Prostate gland (tissue), 2 donors: ENCODE measurements around the gene LASP1. TPM values are rescaled to one million over a fixed set of nuclear protein-coding genes. Genes with fewer than 3 reads are reported as not detected.

ENCODE experiments used
- DNase-seq: peaks from one replicate; pipeline ENCODE4 v3.0.0-alpha.2; 2019; ENCODE audit warnings: low spot score
- H3K27ac ChIP-seq, 2 donors: fragments of 200-600 bp; sonication (generic); 2 replicates each; pipeline ENCODE4 v1.5.1; 2017 to 2019
- H3K27me3 ChIP-seq: fragments of 200-600 bp; sonication (generic); replicated peaks from 2 replicates; pipeline ENCODE4 v1.5.1; 2019; ENCODE audit not compliant: insufficient read depth
- H3K36me3 ChIP-seq, 2 donors: fragments of 200-600 bp; sonication (generic); 1 replicate in 1 of 2; 2 replicates in 1 of 2; pipeline versions ENCODE4 v1.5.1 to v1.8.1; 2017 to 2019
- H3K4me1 ChIP-seq: fragments of 200-600 bp; sonication (generic); replicated peaks from 2 replicates; pipeline ENCODE4 v1.5.1; 2019
- H3K4me3 ChIP-seq, 2 donors: fragments of 200-600 bp; sonication (generic); 2 replicates each; pipeline ENCODE4 v1.5.1; 2017 to 2019
- H3K9me3 ChIP-seq: fragments of 200-600 bp; sonication (generic); 2 replicates; pipeline ENCODE4 v1.5.1; 2017
- CTCF ChIP-seq, 4 experiments: fragments of 200-600 bp in 2 of 4; fragments of 450-650 bp in 2 of 4; sonication (generic) in 2 of 4; IDR thresholded peaks; 1 replicate in 3 of 4; 2 replicates in 1 of 4; pipeline ENCODE4 v1.5.1; 2016 to 2019; ENCODE audit warnings: antibody characterized with exemption in 4 of 4, mild to moderate bottlenecking in 2 of 4, moderate library complexity in 2 of 4
- POLR2A ChIP-seq: fragments of 450-650 bp; IDR thresholded peaks from one replicate; pipeline ENCODE4 v1.6.1; 2016; ENCODE audit warnings: antibody characterized with exemption, mild to moderate bottlenecking
- POLR2AphosphoS5 ChIP-seq: sonication (generic); formaldehyde crosslinking; IDR thresholded peaks from one replicate; pipeline ENCODE4 v1.6.1; 2017; ENCODE audit warnings: antibody characterized with exemption
- WGBS: methylation state at CpG from one replicate; pipeline ENCODE4 v1.1.5; 2018; 5-methylcytosine and 5-hydroxymethylcytosine counted together
- intact Hi-C: fragments of 100-400 bp; cut with DNase I; formaldehyde crosslinking; loops from one replicate; pipeline ENCODE4 v1.14.2; 2022
- total RNA-seq, 2 donors: library from RNA; depleted of rRNA; stranded (reverse); fragments of >200 nt; gene quantifications; one replicate each; pipeline ENCODE4 v1.1.0, GENCODE V29; 2016

LASP1 gene
- total RNA-seq, 2 donors from 2014 or later: 61.8 to 93.4 TPM

GRCh38 chr17:38897671-38898290 lies 27.9 kb downstream of the LASP1 start:
- DNase-seq: no peak
- no peak overlapping the region for H3K4me3 ChIP-seq
- H3K4me1 ChIP-seq: no peaks in the 10 kb centered on the region
- intact Hi-C loops: no loop called here
- H3K9me3 ChIP-seq: no peaks in the 10 kb centered on the region
- TF ChIP-seq POLR2AphosphoS5: no peak
- no peak for TF ChIP-seq POLR2A
- no peak for TF ChIP-seq CTCF (IDR thresholded peaks at IDR 0.05)
- 74% methylated on average over 12 of the region's 12 CpGs for WGBS
- H3K27me3 ChIP-seq: no peaks in the 10 kb centered on the region
- peak overlapping the region in 1 of 2 donors; percentile 30 for H3K27ac ChIP-seq
- H3K36me3 ChIP-seq: peaks cover 0 to 3% of the 10 kb centered on the region in 2 donors

- no peak for DNase-seq
- TF ChIP-seq POLR2A (no peak), POLR2AphosphoS5 (no peak), CTCF (IDR thresholded peaks at IDR 0.05) (no peak)
- no peaks in the 10 kb centered on the region for H3K27me3 ChIP-seq
- intact Hi-C loops: no loop called here
- 50% methylated on average over 9 of the region's 9 CpGs for whole genome bisulfite sequencing
- no peaks in the 10 kb centered on the region for H3K9me3 ChIP-seq
- no peaks in the 10 kb centered on the region for H3K4me1 ChIP-seq
- H3K4me3 ChIP-seq: no peak overlapping the region
- H3K27ac ChIP-seq: no peak overlapping the region
- H3K36me3 ChIP-seq: peaks cover 0 to 3% of the 10 kb centered on the region in 2 donors
Measured at GRCh38 chr17:38898291-38898679, 28.4 kb downstream of the LASP1 start.

- WGBS: 69% methylated on average over 11 of the region's 11 CpGs
- H3K27ac ChIP-seq: no peak overlapping the region
- peaks cover 0 to 3% of the 10 kb centered on the region in 2 donors for H3K36me3 ChIP-seq
- no peak for DNase-seq
- H3K4me3 ChIP-seq: no peak overlapping the region
- intact Hi-C loops: no loop called here
- H3K27me3 ChIP-seq: no peaks in the 10 kb centered on the region
- H3K4me1 ChIP-seq: no peaks in the 10 kb centered on the region
- TF ChIP-seq POLR2A: no peak
- no peak for TF ChIP-seq CTCF (IDR thresholded peaks at IDR 0.05)
- no peak for TF ChIP-seq POLR2AphosphoS5
- no peaks in the 10 kb centered on the region for H3K9me3 ChIP-seq
Measured at GRCh38 chr17:38898812-38899348, 29.0 kb downstream of the LASP1 start.

GRCh38 chr17:38899421-38899820 lies 29.6 kb downstream of the LASP1 start:
- DNase-seq: no peak
- H3K27ac ChIP-seq: no peak overlapping the region
- peaks cover 0 to 3% of the 10 kb centered on the region in 2 donors for H3K36me3 ChIP-seq
- intact Hi-C loops: no loop called here
- WGBS: 90% methylated on average over 5 of the region's 5 CpGs
- no peaks in the 10 kb centered on the region for H3K4me1 ChIP-seq
- no peak overlapping the region for H3K4me3 ChIP-seq
- no peaks in the 10 kb centered on the region for H3K27me3 ChIP-seq
- no peaks in the 10 kb centered on the region for H3K9me3 ChIP-seq
- TF ChIP-seq CTCF (IDR thresholded peaks at IDR 0.05): no peak

GRCh38 chr17:38900978-38901656 lies 31.3 kb downstream of the LASP1 start:
- H3K27ac ChIP-seq: no peak overlapping the region
- intact Hi-C loops: no loop called here
- H3K9me3 ChIP-seq: no peaks in the 10 kb centered on the region
- peaks cover 0 to 3% of the 10 kb centered on the region in 2 donors for H3K36me3 ChIP-seq
- 28% methylated on average over 10 of the region's 10 CpGs for WGBS
- H3K27me3 ChIP-seq: no peaks in the 10 kb centered on the region
- TF ChIP-seq POLR2AphosphoS5 (no peak), CTCF (IDR thresholded peaks at IDR 0.05) (no peak), POLR2A (no peak)
- H3K4me1 ChIP-seq: no peaks in the 10 kb centered on the region
- no peak for DNase-seq
- H3K4me3 ChIP-seq: no peak overlapping the region
